ENCODE results near the gene RPS10. TPM values are rescaled to one million over a fixed set of nuclear protein-coding genes. Genes with fewer than 3 reads are reported as not detected.

RPS10 gene
- total RNA-seq, 4 donors from 2014 or later, result 983 to 4,649 (median 2,673) TPM

- no peak overlapping the region for H3K4me3 ChIP-seq
- H3K27ac ChIP-seq, result peak overlapping the region in 1 of 4 donors; percentile 5
- no peaks in the 10 kb centered on the region for H3K36me3 ChIP-seq
- H3K4me1 ChIP-seq, result peaks cover 12 to 77% (median 26%) of the 10 kb centered on the region in 3 donors
- no peaks in the 10 kb centered on the region for H3K27me3 ChIP-seq
- no peak for DNase-seq
- TF ChIP-seq CTCF (IDR thresholded peaks at IDR 0.05) (no peak), POLR2A (IDR thresholded peaks at IDR 0.05) (no peak)
- H3K9me3 ChIP-seq, result no peaks in the 10 kb centered on the region
- intact Hi-C loops (cut with DNase I), result no loop called here
- WGBS, 2 donors, result 72 to 85% methylated on average over 1 to 3 of the region's 3 CpGs
Measured at GRCh38 chr6:34385793-34386195, 40.1 kb downstream of the RPS10 start.

DNA sequence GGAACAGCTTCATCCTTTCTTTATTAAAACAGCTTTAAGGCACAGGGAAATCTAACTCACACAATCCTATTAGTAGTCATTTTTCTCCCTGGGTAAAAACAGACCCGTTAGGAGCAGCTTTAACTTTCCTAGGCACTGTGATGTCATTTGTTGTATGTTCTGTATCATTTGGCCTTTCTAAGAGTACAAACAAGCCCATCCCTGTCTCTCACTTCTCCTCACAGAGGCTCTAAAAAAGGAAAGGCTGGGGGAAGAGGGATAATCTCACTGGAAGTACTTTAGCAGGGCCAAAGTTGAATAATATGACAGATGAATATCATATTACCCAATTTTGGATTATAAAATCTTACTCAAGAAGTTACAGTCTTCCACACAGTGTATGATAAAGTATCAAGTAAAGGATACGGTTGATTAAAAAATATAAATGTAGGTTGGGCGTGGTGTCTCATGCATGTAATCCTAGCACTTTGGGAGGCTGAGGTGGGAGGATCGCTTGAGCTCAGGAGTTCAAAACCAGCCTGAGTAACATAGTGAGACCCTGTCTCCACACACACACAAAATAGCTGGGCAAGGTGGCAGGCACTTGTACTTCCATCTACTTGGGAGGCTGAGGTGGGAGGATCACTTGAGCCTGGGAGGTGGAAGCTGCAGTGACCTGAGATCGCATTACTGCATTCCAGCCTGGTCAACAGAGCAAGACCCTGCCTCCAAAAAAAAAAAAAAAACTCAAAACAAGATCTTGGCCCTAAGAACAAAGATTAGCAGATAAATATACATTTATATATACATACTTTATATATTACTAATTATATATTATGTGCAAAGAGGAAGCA, 41.3 kb downstream of the RPS10 start:
- DNase-seq, result no peak
- H3K4me1 ChIP-seq, result peaks cover 4 to 64% (median 16%) of the 10 kb centered on the region in 3 donors
- H3K36me3 ChIP-seq, result no peaks in the 10 kb centered on the region
- no peak for TF ChIP-seq POLR2A (IDR thresholded peaks at IDR 0.05)
- TF ChIP-seq CTCF (IDR thresholded peaks at IDR 0.05), result no peak
- WGBS, 2 donors, result 63 to 83% methylated on average over 5 of the region's 5 CpGs
- H3K9me3 ChIP-seq, result no peaks in the 10 kb centered on the region
- no peaks in the 10 kb centered on the region for H3K27me3 ChIP-seq
- H3K27ac ChIP-seq, result peak overlapping the region in 3 of 4 donors; percentile 57 to 79 (median 59)
- intact Hi-C loops (cut with DNase I), result no loop called here
- H3K4me3 ChIP-seq, result no peak overlapping the region

DNA sequence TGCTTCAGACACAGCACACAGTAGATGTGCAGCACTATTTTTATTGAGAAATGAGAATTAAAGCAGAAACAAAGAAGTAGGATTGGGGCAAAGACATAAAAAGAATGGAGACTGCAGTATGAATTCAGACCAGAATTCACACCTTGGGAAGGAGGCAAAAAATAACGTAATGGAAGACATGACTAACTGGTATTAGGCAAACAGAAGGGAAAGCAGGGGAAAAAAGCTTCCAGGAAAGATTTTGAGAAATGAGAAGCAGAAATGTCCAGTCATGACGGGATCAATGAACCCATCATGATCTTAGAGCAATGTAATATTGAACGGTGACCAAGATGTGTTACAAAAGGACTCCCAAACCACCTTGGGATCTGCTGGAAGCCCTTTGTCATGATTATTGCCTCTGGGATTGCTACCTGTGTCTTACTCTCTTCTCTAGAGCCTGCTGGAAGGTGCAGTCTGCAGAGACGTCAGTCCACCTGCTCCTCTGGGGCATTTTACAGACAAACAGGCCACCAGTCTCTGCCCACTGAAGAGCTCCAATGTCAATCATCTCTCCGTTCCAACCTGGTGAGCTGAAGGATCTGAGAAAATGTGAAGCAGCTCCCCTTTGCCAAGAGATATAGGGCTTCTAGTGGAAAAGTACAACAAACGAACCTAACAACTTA, 42.1 kb downstream of the RPS10 start:
- no peak overlapping the region for H3K4me3 ChIP-seq
- no peak for TF ChIP-seq POLR2A (IDR thresholded peaks at IDR 0.05)
- no peak for TF ChIP-seq CTCF (IDR thresholded peaks at IDR 0.05)
- H3K36me3 ChIP-seq, result no peaks in the 10 kb centered on the region
- peaks cover 4 to 57% (median 14%) of the 10 kb centered on the region in 3 donors for H3K4me1 ChIP-seq
- WGBS, 2 donors, result 61 to 66% methylated on average over 5 to 6 of the region's 6 CpGs
- intact Hi-C loops (cut with DNase I), result no loop called here
- H3K9me3 ChIP-seq, result no peaks in the 10 kb centered on the region
- H3K27ac ChIP-seq, result peak overlapping the region in 3 of 4 donors; percentile 57 to 79 (median 59)
- H3K27me3 ChIP-seq, result no peaks in the 10 kb centered on the region
- no peak for DNase-seq

GRCh38 chr6:34383161-34383631, 42.7 kb downstream of the RPS10 start:
- peaks cover 4 to 51% (median 14%) of the 10 kb centered on the region in 3 donors for H3K4me1 ChIP-seq
- WGBS, 2 donors, result 63 to 73% methylated on average over 3 of the region's 3 CpGs
- no peak overlapping the region for H3K4me3 ChIP-seq
- TF ChIP-seq POLR2A (IDR thresholded peaks at IDR 0.05) (no peak), CTCF (IDR thresholded peaks at IDR 0.05) (no peak)
- intact Hi-C loops (cut with DNase I), result no loop called here
- no peaks in the 10 kb centered on the region for H3K27me3 ChIP-seq
- H3K9me3 ChIP-seq, result no peaks in the 10 kb centered on the region
- H3K36me3 ChIP-seq, result no peaks in the 10 kb centered on the region
- DNase-seq, result no peak
- H3K27ac ChIP-seq, result peak overlapping the region in 3 of 4 donors; percentile 57 to 79 (median 59)

DNA sequence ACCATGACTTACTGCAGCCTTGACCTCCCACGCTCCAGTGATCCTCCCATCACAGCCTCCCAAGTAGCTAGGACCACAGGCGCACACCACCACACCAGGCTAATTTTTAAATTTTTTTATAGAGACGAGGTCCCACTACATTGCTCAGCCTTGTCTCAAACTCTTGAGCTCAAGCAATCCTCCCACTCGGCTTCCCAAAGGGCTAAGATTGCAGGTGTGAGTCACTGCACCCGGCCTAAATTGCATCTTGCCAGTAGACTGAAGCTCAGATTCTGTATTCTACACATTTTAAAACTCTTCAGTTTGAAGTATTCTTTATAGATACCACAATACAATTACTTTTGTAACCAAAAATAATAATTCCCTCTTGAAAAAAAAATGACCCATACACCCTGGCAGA, 44.8 kb downstream of the RPS10 start:
- WGBS, 2 donors, result 76 to 84% methylated on average over 5 of the region's 5 CpGs
- TF ChIP-seq POLR2A (IDR thresholded peaks at IDR 0.05) (no peak), CTCF (IDR thresholded peaks at IDR 0.05) (no peak)
- intact Hi-C loops (cut with DNase I), result no loop called here
- DNase-seq, result no peak
- no peaks in the 10 kb centered on the region for H3K9me3 ChIP-seq
- H3K27me3 ChIP-seq, result no peaks in the 10 kb centered on the region
- no peaks in the 10 kb centered on the region for H3K36me3 ChIP-seq
- no peak overlapping the region for H3K27ac ChIP-seq
- H3K4me1 ChIP-seq, result peaks cover 0 to 31% (median 14%) of the 10 kb centered on the region in 3 donors
- H3K4me3 ChIP-seq, result no peak overlapping the region
